Hindlimb muscle (tissue), 1 donor: Measurements from ENCODE around the gene STK26. TPM values are rescaled to one million over a fixed set of nuclear protein-coding genes. Genes with fewer than 3 reads are reported as not detected.
"Not testable (repeated sequence)": the region's sequence is repeated elsewhere in the genome, so short reads cannot be mapped to it uniquely, and the experiment has no call there.

Source experiments
- DNase-seq: peaks from one replicate; pipeline ENCODE4 v3.0.0-alpha.2; 2013
- polyA plus RNA-seq: library from polyadenylated mRNA; unstranded; fragments of 120-200 nt; gene quantifications from one replicate; pipeline ENCODE4 v1.2.1, GENCODE V29; 2013; ENCODE audit not compliant: insufficient read length

STK26 gene
- polyA plus RNA-seq, 1 donor, result 50.1 TPM

DNA sequence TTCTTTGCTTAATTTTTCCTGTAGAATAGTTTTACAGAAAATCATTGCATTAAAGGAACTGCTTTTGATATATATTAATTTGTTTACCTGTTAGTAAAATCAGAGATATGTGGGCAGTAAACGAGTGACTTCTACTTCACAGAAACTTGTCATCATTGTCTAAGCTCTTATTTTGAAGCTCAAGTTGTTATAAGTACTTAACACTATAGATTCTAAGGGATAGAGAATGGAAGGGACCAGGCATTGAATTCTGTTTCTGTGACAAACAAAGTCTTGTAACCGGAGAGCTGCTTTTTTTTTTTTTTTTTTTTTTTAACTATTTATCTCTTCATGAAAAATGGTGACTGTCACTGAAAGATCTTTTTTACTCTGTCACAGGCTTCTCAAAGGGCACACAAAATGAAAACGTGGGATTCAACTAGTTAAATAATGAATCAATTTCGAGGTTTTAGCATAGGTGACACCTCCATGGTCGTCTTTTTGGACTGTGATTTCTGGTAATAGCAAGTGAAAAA is 14.4 kb downstream of the STK26 start:
- no peak for DNase-seq

DNA sequence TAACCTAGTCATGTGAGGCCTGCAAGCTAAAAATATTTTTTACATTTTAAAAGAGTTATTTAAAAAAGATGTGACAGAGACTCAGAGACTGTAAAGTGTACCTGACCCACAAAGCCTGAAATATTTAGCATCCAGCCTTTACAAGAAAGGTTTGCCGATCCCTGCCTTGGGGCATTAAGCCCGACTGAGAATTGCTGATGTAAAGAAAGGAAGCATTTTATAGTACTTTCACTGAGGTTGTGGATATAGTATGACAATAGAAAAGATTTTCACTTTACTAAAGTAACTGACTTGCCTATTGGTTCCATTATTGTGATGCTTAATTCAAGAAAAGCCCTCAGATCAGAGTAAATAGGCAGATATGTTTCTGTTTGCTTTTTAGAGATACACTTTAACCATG is 17.0 kb downstream of the STK26 start:
- no peak for DNase-seq

DNA sequence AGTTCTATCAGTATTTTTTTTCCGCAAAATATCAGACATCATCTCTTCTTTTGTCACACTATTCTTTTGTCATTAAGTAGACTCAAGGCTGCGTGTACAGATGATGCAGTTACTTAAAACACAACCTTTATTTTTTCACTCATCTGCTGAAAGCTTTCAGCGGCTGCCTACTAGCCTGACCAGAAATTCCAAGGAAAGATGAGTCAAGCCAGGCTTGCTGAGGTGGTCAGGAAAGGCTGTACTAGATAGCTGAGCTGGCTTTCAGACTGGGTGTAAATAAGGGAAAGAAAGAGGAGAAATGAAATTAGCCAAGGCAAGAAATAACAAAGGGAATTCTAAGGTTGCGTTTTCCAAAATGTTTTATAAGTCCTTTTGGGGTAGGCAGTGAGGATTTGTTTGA is 17.9 kb downstream of the STK26 start:
- no peak for DNase-seq

DNA sequence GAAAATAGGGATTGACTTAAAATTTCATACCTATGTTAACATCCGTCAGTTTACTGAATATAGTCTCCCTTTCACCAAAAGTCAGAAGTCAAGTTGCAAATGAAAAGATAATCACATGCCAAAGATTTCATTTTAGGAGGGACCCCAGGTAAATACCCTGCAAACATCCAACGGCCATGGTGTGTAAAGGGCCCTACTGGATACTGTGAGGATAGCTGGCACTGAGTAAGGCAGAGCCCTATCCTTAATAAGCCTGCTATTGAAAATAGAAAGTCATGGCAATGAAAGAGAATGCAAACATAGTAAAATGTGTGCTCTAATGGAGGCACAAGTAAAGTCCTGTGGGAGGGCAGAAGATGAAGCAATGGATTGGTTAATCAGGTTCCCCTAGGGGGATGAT is 20.9 kb downstream of the STK26 start:
- no peak for DNase-seq

DNA sequence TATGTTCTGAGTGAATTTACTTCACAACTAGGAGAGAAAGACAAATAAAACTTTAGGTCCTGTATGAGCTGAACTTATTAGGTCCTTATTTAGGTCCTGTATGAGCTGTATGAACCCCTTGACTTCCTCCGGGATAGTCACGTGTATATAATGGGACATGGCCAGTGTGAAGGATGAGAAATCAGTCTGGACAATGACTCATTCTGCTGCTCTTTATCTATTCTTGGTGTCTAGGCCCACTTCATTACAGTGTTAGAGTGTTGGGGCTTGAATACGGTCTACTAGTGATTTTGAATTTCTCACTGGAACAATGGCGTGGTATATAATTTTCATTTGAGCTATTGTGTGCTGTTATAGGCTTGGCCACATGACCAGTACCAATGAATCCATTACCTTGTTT is 21.9 kb downstream of the STK26 start:
- DNase-seq, result no peak

DNA sequence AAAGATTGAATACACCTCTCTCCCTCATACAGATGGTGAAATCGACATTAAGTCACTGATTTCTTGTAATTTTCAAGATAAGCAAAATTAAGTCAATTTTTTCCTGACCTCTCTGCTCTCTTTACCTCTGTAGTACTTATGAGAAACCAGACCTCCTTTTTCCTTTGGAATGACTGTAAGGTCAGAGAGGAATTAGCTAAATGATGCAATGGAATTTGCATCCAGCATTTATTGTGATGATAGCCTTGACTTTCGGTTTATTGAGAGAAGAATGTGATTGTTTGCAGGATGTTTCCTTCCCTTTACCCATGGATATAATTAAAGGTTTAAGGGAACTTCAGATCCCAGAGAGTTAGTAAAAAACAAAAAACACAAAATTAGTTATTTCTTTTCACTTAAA is 22.4 kb downstream of the STK26 start:
- DNase-seq, result no peak

DNA sequence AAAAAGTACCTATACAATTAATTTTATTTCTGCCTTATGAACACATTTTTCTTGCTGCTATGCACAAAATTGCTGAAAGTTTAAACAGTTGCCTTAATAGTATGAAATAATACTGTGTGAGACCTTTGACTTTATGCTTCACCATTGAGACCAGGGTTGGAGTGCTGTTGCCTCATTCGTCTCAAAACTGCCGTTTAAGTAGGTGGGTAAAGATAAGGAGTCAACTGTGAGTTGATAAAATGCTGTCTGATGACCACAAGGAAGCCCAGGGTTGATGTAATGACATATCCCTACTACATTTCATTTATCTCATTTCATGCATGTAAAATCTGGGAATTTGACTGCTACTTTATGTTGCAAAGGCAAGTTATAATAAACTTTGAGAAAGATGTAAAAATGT is 23.4 kb downstream of the STK26 start:
- DNase-seq, result no peak

DNA sequence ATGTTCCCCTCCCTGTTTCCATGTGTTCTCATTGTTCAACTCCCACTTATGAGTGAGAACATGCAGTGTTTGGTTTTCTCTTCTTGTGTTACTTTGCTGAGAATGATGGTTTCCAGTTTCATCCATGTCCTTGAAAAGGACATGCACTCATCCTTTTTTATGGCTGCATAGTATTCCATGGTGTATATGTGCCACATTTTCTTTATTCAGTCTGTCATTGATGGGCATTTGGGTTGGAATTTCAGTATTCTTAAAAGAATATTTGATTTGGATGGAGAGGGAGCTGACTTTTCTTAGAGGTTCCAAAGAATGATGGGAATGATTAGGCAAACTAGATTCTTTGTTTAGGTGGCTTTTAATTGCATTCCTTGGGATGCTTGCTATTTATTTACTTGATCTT is 28.7 kb downstream of the STK26 start:
- not testable (repeated sequence) for DNase-seq

DNA sequence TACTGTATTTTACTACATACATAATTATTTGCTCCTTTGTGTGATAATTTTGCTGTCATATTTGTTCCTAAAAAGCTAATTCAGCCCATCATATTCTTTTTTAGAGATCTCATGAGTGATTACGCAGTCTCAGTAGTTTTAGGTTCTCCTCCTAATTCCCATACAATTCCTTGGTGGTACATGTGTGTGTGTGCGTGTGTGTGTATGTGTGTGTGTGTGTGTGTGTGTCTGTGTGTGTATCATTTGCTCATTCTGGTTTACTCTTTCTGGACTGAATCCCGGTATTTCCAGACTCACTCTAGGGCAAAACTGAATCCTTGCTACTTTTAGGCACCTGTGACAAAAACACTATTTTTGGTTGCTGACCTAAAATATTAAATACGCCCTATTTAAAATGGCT is 34.9 kb downstream of the STK26 start:
- no peak for DNase-seq

DNA sequence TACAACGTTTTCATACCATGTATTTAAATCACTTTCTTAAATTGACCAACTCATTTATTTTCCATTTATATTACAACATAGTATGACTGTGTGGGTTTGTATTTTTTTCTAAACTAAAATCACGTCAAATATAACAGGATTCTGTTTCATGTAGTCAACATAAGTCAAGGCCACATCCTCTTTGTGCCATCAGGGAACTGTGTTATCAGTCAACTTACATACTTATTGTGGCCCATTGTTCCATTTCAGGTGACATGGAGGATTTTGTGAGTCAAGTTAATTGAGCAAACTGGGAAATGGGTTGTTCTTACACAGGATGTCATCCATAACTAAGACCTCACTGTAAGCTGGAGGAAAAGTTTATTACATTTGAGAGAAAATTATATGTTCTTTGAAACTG is 35.9 kb downstream of the STK26 start:
- DNase-seq, result no peak

DNA sequence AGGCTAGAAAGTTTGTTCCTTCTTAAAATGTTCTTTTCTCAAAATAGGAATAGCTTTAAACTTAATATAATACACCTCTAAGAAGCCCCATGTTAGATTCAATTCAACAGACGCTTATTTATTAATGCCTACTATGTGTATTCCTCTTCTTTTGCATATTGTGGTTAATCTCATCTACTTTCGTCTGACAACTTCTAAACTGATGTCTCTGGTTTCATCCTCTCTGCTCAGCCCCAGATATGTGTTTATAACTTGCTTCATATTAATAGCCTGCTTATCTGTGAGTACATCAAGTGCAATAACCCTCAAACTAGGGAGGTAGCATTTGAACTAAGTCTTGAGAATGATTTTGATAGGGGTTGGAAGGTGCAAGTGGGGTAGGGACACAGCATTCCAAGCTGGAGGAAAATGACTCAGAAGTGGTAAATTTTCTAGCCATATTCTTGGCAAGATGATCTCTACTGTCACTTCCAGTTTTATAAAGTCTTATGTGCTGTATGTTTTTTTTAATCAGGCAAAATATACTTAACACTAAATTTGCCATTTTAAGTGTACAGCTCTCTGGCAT is 37.0 kb downstream of the STK26 start:
- no peak for DNase-seq

DNA sequence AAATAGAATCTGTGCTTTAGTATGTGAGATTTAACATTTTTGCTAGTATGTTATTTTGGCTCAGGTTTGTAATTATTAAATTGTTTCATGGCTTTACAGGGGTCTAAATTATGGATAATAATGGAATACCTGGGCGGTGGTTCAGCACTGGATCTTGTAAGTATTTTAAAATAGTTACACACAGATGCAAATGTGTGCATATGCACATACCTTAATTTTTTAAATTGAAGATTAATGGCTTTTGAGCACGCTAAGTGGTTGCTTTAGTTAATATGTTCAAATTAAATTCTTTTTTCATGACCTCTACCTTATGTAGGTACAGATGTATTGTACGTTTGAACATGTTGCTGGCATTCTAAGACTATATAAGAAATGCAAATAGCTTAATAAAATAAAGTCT is 40.2 kb downstream of the STK26 start:
- no peak for DNase-seq

DNA sequence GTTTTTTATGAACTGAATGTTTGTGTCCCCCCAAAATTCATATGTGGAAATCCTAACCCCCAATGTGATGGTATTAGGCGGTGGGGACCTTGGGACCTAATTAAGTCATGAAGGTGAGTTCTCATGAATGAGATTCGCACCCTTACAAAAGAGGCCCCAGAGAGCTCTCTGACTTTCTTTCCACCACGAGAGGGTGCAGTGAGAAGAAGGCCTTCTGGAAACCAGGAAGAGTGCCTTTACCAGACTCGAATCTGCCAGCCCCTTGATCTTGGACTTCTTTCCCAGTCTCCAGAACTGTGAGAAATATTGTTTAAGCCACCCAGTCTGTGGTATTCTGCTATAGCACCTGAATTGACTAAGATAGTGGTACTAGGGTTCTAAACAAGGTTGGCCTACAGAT is 40.8 kb downstream of the STK26 start:
- DNase-seq, result no peak

DNA sequence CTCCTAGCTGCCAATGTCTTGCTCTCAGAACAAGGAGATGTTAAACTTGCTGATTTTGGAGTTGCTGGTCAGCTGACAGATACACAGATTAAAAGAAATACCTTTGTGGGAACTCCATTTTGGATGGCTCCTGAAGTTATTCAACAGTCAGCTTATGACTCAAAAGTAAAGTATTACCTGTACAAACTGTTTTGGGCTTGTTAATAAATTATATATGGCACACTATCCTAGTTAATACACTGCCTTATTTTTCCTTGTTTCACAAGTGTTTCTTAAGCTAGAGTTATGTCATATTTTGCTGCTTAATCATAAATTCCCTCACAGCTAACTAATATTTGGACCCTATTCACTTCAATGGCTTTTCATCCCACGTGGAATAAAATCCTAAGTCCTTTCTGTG is 45.3 kb downstream of the STK26 start:
- DNase-seq, result no peak

DNA sequence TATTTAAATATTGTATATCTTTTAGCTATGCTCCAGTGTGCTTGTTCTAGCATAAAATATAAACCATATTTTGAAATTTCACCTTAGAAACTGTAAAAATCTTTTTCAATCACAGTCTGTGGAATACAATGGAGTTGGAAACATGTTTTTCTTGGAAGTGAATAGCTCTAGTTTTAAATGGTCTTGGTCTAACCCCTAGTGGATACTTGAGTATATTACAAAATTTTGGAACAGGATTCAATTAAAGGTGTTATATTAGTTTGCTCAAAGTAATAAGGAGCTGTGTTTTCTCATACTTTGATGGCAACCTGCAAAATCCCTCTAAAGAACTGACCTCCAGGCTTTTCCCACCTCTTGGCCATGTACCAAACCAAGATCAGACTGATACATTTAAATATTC is 48.2 kb downstream of the STK26 start:
- no peak for DNase-seq

DNA sequence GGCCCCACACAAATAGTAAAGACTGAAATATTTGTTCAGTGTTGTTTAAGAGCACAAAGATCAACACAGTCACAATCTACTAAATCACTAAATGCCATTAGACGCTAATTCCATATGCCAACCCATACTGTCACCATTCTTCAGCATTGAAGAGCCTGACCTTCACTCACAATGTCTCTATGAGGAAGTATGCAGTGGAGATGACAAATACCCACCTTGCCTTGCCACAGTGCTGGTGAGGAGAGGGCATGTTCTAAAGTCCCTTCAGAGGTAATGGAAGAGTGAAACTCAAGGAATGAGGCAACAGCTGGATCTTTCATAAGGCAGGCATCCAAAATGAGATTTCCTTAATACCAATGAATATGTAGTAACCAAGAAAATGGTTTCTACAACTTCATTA is 54.3 kb downstream of the STK26 start:
- DNase-seq, result no peak

DNA sequence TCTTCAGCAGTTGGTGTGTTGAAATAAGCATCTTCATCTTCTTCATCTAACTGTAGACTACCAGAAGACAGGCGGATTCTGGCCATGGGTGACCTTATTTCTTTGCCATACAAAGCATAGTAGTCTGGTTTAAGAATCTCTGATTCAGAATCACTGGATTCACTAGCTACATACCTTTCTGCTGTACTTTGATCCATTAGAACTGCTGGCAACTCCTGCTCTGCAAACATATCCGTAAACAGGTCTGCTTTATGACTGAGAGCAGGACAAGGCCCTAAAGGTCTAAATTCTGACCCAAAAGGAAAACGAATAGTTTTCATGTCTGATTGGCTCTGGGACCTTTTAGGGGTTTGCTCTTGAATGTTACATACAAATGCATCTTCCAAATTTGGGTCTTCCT is 54.8 kb downstream of the STK26 start:
- no peak for DNase-seq

DNA sequence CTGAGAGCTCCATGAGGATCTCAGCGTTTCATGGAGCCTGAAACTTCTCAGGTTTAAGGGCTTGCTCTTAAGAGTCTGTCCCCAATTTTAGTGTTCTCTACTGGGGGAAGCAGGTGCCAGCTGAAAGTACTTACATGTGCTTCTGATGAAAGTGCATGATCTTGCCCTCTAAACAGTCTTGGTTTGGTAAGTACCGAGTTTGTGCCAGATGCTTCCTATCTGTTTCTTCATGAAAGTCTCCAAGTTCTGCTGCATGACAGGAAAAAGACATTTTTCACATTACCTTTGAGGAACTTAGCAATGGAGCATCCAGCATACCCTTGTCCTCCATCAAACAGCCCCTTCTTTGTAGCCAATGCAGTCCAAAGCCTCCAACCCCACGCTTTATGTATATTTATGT is 62.7 kb downstream of the STK26 start:
- no peak for DNase-seq

DNA sequence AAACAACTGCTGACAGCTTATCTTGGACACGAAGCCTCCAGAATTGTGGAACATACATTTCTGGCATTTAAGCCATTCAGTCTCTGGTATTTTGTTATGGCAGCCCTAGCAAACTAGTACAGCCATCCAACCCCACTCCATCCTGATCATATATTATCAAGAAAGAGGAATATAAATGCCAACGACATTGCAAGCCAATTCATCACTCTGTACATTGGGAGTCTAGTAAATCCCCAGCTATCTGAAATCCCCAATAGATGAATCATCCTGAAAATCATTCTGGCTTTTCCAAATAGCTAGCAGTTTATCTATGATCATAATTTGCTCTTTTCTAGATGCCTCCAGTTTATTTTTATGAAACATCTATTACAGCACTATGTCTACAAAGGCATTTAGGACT is 63.6 kb downstream of the STK26 start:
- DNase-seq, result no peak

DNA sequence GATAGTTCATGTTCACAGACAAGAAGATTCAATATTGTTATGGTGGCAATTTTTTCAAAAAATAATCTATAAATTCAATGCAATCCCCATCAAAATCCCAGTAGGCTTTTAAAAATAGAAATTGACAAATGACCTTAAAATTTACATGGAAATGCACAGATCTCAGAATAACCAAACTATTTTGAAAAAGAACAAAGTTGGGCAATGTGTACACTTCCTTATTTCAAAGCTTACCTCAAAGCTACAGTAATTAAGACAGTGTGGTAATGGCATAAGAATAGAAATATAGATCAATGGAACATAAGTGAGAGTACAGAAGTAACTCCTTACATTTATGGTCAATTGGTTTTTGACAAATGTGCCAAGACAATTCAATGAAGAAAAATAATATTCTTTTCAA is 65.8 kb downstream of the STK26 start:
- no peak for DNase-seq

DNA sequence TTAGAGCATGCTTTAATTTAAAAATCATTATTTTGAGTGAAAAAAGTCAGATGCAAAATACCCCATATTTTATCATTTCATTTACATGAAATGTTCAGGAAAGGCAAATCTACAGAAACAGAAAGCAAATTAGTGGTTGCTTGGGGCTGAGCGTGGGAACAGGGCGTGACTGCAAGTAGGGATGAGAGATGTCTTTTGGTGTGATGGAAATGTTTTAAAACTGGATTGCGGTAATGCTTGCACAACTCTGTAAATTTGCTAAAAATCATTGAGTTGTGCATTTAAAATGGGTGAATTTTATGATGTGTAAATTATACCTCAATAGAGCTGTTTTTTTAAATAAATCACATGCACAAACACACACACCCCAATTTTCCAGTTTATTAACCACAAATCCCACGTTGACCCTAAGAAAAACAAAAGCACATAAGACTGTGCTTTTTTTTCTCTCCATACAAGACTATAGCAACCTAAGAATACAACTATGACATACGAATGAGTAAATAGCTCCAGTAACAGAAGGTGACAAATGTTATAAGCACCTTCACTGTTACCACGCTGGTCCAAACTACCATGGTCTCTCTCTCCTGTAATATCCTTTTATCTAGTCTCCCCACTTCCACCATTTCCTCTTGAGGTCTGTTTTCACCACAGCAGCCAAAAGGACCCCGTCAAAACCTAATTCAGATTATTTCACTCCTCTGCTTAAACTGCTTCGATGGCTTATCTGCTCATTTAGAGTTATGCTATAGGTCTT is 67.5 kb downstream of the STK26 start:
- no peak for DNase-seq

DNA sequence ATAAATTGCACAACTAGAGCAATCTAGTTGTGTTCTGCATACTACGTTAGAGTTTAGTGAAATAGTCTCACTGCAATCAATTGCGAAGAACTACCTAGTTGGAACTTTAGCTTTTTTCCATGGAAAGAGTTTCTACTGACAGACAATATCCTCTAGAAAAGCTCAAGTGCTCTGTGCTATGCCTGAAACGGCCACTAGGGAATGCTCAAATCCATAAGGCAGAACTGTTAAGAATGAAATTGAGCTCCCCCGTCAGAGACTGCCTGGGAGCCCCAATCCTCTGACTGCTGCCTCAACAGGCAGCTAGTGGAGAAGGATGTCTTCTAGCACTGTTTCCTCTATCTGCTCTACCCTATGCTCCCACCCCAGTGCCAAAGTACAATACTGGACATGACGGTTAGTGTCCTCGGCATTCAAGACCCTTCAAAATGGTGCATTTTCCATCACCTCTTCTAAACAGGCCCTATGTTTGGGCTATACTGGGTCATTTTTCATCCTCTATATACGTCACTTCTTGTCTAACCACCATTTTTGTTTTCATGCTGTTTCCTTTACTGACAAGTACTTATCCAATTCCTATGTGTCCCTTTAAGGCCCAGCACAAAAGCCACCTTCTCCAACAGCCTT is 69.5 kb downstream of the STK26 start:
- DNase-seq, result peak; percentile 58

DNA sequence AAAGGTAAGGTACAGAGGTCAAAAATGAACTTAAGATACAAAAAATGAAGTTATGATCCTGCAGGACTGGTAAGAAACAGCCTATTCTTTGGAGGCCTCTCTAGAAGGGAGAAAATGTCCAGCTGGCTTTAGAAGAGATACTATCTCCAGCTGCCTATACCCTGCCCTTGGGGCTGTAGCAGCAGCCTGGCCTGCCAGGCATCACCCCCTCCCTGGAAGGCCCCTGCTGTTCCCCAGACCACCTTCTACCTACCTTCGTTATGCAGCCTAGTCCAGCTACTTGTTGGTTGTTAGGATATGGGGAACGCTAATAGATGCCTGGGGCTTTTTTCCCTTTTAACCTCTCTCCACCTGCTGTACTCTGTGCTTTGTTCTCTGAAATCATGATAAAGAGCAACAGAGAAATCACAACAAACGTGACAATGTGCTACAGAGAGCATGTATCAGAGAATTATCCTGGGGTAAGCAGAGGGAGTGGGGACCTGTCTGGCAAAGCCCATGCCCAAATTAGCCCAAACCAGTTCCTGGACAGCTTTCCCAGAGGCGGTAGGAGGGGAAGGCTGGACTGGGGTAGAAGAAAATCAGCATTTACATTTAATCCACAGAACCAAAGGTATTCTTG is 70.2 kb downstream of the STK26 start:
- DNase-seq, result no peak

DNA sequence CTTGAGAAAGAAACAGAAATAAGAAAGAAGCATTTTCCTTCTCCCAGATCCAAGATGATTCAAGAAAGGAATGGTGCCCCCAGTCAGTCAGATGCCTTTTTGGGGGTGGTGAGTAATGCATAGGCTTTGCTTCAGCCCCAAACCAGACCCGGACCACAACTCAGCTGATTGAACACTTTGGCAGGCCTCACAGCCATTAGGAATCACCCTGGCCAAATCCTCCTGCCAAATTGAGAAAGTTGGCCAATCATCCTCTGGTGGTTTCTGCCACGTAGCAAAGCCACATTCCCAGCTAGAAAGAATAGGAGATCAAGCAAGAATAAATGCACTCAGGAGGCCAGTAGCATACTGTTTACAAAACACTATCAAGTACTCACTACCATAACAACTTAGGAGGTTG is 71.1 kb downstream of the STK26 start:
- no peak for DNase-seq
